ENCODE data around the gene SLC6A17. TPM values are rescaled to one million over a fixed set of nuclear protein-coding genes. Genes with fewer than 3 reads are reported as not detected.

SLC6A17 gene
- total and polyA plus RNA-seq, 2 experiments from 2014 or later, result 0.03 to 0.17 TPM

- Histone ChIP-seq H4K20me1 (replicated peaks; ENCODE audit: insufficient read depth) (no peaks in the 10 kb centered on the region), H3K4me2 (no peak overlapping the region), H3K79me2 (replicated peaks; ENCODE audit: insufficient read depth) (no peaks in the 10 kb centered on the region), H3K9me2 (ENCODE audit: insufficient read depth) (no peaks in the 10 kb centered on the region), H3K27ac (ENCODE audit: low read depth) (no peak overlapping the region), H3K36me3 (ENCODE audit: insufficient read depth) (no peaks in the 10 kb centered on the region), H2AFZ (no peak overlapping the region), H3K4me1 (ENCODE audit: insufficient read depth) (peaks cover 25% of the 10 kb centered on the region), H3K4me3 (no peak overlapping the region), H3F3A (replicated peaks; ENCODE audit: low read depth) (no peaks in the 10 kb centered on the region), H3K27me3 (ENCODE audit: insufficient read depth) (peaks cover 10% of the 10 kb centered on the region)
- no peak for TF ChIP-seq ZNF114 (CRISPR knock-in tag; IDR thresholded peaks at IDR 0.05)
- no peak for TF ChIP-seq EZH2 (IDR thresholded peaks at IDR 0.05; ENCODE audit: low read depth, unreplicated experiment)
- no peak for DNase-seq (ENCODE audit: low spot score)
- peaks cover 15% of the 10 kb centered on the region for H3K27me3 Mint-ChIP-seq (ENCODE audit: insufficient read depth, low read depth, poor library complexity)
- ATAC-seq, result no peak
- no peaks in the 10 kb centered on the region for H3K36me3 Mint-ChIP-seq (ENCODE audit: low read depth)
- no peak overlapping the region for H3K27ac Mint-ChIP-seq
- peaks cover 37% of the 10 kb centered on the region for H3K4me1 Mint-ChIP-seq
- H3K4me3 Mint-ChIP-seq, result no peak overlapping the region
- H3K9me3 Mint-ChIP-seq, result no peaks in the 10 kb centered on the region
Observed at GRCh38 chr1:110135246-110135645, 15.0 kb upstream of the SLC6A17 start.

- peaks cover 8% of the 10 kb centered on the region for H3K27me3 ChIP-seq (ENCODE audit: insufficient read depth)
- no peak overlapping the region for H3K4me2 ChIP-seq
- no peak overlapping the region for H2AFZ ChIP-seq
- H4K20me1 ChIP-seq (replicated peaks; ENCODE audit: insufficient read depth), result no peaks in the 10 kb centered on the region
- DNase-seq (ENCODE audit: low spot score) (no peak), ATAC-seq (no peak)
- Mint-ChIP-seq H3K36me3 (ENCODE audit: low read depth) (no peaks in the 10 kb centered on the region), H3K4me3 (no peak overlapping the region), H3K9me3 (no peaks in the 10 kb centered on the region), H3K4me1 (peaks cover 35% of the 10 kb centered on the region), H3K27me3 (ENCODE audit: insufficient read depth, low read depth, poor library complexity) (peaks cover 13% of the 10 kb centered on the region), H3K27ac (no peak overlapping the region)
- no peaks in the 10 kb centered on the region for H3K36me3 ChIP-seq (ENCODE audit: insufficient read depth)
- no peaks in the 10 kb centered on the region for H3K79me2 ChIP-seq (replicated peaks; ENCODE audit: insufficient read depth)
- no peaks in the 10 kb centered on the region for H3F3A ChIP-seq (replicated peaks; ENCODE audit: low read depth)
- no peak overlapping the region for H3K4me3 ChIP-seq
- no peaks in the 10 kb centered on the region for H3K9me2 ChIP-seq (ENCODE audit: insufficient read depth)
- peaks cover 23% of the 10 kb centered on the region for H3K4me1 ChIP-seq (ENCODE audit: insufficient read depth)
- H3K27ac ChIP-seq (ENCODE audit: low read depth), result no peak overlapping the region
- no peak for TF ChIP-seq ZNF462 (CRISPR knock-in tag; IDR thresholded peaks at IDR 0.05)
- no peak for TF ChIP-seq POLR2AphosphoS5 (IDR thresholded peaks at IDR 0.05; ENCODE audit: low read depth)
- no peak for TF ChIP-seq REST (IDR thresholded peaks at IDR 0.05; ENCODE audit: unreplicated experiment)
- no peak for TF ChIP-seq ZNF114 (CRISPR knock-in tag; IDR thresholded peaks at IDR 0.05)
- TF ChIP-seq CTCF (conservative IDR thresholded peaks at IDR 0.05; ENCODE audit: low read depth in 2 of 2), result no peak
- TF ChIP-seq STAT1 (IDR thresholded peaks at IDR 0.05; ENCODE audit: unreplicated experiment), result no peak
- no peak for TF ChIP-seq ZNF331 (CRISPR knock-in tag; IDR thresholded peaks at IDR 0.05; ENCODE audit: low read depth)
- no peak for TF ChIP-seq EZH2phosphoT487 (IDR thresholded peaks at IDR 0.05; ENCODE audit: unreplicated experiment)
- TF ChIP-seq CREB1 (CRISPR knock-in tag; IDR thresholded peaks at IDR 0.05; ENCODE audit: low read depth), result no peak
- no peak for TF ChIP-seq JUNB (IDR thresholded peaks at IDR 0.05; ENCODE audit: unreplicated experiment)
- no peak for TF ChIP-seq EZH2 (IDR thresholded peaks at IDR 0.05; ENCODE audit: low read depth, unreplicated experiment)
Observed at GRCh38 chr1:110135666-110136065, 14.6 kb upstream of the SLC6A17 start.

All from GM23338 (cell line).